GM12878 (cell line): ENCODE results near the gene LRP1B.

Experiments
- HCFC1 ChIP-seq: fragments of 150-350 bp; IDR thresholded peaks from 2 replicates; pipeline ENCODE4 v1.6.1; 2014; ENCODE audit warnings: low read length
- HDGF ChIP-seq: fragments of 450-650 bp; IDR thresholded peaks from 2 replicates; pipeline ENCODE4 v1.6.1; 2016; ENCODE audit warnings: antibody characterized with exemption
- POLR2AphosphoS5 ChIP-seq: IDR thresholded peaks from 2 replicates; pipeline ENCODE4 v1.6.1; 2011; ENCODE audit warnings: mild to moderate bottlenecking, low read length, inconsistent platforms
- RAD21 ChIP-seq: IDR thresholded peaks from 2 replicates; pipeline ENCODE4 v1.6.1; 2011; ENCODE audit warnings: mild to moderate bottlenecking, low read depth, low read length, moderate library complexity; ENCODE audit not compliant: insufficient read depth
- TF ChIP-seq, protein P1 (sequence below): fragments of 150-350 bp; IDR thresholded peaks from 2 replicates; pipeline ENCODE4 v1.6.1; 2016; ENCODE audit warnings: low read depth, low read length
- TF ChIP-seq, protein P2 (sequence below), 3 experiments: IDR thresholded peaks in 2 of 3; conservative IDR thresholded peaks in 1 of 3; 2 replicates each; pipeline ENCODE4 v1.5.1; 2011; ENCODE audit warnings: low read depth in 3 of 3, low read length in 3 of 3, mild to moderate bottlenecking in 3 of 3, control low read depth in 2 of 3, moderate library complexity in 2 of 3, inconsistent platforms in 1 of 3, mixed read lengths in 1 of 3; ENCODE audit not compliant: control insufficient read depth in 2 of 3, insufficient read depth in 1 of 3; ENCODE audit errors: extremely low read depth in 1 of 3

DNA sequence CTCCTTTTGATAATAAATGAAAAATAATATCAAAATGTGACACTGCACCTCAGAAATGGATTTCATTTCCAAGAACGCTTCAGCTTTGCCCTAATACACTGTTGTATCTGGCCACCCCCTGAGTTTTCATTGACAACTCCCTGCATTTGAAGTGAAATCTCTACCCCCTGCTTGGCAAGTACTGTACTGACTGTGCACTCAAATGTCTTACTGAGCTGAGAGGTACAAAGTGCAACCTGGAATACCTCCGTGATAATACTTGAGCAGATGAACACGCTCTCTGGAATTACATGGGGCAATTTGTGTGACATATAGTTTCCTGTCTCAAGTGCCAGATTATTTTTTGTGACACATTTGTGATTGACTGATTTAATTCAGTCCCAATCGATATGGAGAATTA, 231.1 kb downstream of the LRP1B start:
- TF ChIP-seq, protein P1, sequence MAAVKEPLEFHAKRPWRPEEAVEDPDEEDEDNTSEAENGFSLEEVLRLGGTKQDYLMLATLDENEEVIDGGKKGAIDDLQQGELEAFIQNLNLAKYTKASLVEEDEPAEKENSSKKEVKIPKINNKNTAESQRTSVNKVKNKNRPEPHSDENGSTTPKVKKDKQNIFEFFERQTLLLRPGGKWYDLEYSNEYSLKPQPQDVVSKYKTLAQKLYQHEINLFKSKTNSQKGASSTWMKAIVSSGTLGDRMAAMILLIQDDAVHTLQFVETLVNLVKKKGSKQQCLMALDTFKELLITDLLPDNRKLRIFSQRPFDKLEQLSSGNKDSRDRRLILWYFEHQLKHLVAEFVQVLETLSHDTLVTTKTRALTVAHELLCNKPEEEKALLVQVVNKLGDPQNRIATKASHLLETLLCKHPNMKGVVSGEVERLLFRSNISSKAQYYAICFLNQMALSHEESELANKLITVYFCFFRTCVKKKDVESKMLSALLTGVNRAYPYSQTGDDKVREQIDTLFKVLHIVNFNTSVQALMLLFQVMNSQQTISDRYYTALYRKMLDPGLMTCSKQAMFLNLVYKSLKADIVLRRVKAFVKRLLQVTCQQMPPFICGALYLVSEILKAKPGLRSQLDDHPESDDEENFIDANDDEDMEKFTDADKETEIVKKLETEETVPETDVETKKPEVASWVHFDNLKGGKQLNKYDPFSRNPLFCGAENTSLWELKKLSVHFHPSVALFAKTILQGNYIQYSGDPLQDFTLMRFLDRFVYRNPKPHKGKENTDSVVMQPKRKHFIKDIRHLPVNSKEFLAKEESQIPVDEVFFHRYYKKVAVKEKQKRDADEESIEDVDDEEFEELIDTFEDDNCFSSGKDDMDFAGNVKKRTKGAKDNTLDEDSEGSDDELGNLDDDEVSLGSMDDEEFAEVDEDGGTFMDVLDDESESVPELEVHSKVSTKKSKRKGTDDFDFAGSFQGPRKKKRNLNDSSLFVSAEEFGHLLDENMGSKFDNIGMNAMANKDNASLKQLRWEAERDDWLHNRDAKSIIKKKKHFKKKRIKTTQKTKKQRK, result no peak
- no peak for TF ChIP-seq POLR2AphosphoS5
- TF ChIP-seq HDGF, result no peak
- no peak for TF ChIP-seq RAD21
- TF ChIP-seq, protein P2, sequence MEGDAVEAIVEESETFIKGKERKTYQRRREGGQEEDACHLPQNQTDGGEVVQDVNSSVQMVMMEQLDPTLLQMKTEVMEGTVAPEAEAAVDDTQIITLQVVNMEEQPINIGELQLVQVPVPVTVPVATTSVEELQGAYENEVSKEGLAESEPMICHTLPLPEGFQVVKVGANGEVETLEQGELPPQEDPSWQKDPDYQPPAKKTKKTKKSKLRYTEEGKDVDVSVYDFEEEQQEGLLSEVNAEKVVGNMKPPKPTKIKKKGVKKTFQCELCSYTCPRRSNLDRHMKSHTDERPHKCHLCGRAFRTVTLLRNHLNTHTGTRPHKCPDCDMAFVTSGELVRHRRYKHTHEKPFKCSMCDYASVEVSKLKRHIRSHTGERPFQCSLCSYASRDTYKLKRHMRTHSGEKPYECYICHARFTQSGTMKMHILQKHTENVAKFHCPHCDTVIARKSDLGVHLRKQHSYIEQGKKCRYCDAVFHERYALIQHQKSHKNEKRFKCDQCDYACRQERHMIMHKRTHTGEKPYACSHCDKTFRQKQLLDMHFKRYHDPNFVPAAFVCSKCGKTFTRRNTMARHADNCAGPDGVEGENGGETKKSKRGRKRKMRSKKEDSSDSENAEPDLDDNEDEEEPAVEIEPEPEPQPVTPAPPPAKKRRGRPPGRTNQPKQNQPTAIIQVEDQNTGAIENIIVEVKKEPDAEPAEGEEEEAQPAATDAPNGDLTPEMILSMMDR (IDR thresholded peaks at IDR 0.05 in 2 of 3, conservative IDR thresholded peaks at IDR 0.05 in 1 of 3; ENCODE audit: control insufficient read depth in 2 of 3, extremely low read depth in 1 of 3, insufficient read depth in 1 of 3, low read depth in 3 of 3, low read length in 3 of 3), result no peak
- no peak for TF ChIP-seq HCFC1
